AG09309 (cell line): ENCODE results near the gene ABLIM1.

ENCODE experiments used
- DNase-seq: peaks from one replicate; pipeline ENCODE4 v3.0.0-alpha.2; 2010; ENCODE audit warnings: low read depth
- H3K4me3 ChIP-seq: 2 replicates; pipeline ENCODE4 v1.5.1; 2011; ENCODE audit warnings: mild to moderate bottlenecking, low read depth, low read length, moderate library complexity; ENCODE audit not compliant: control insufficient read depth
- CTCF ChIP-seq: IDR thresholded peaks from 2 replicates; pipeline ENCODE4 v1.5.1; 2011; ENCODE audit warnings: mild to moderate bottlenecking, low read depth, low read length, inconsistent platforms; ENCODE audit not compliant: insufficient read depth, control insufficient read depth; ENCODE audit errors: missing control alignments

The ABLIM1 gene

DNA sequence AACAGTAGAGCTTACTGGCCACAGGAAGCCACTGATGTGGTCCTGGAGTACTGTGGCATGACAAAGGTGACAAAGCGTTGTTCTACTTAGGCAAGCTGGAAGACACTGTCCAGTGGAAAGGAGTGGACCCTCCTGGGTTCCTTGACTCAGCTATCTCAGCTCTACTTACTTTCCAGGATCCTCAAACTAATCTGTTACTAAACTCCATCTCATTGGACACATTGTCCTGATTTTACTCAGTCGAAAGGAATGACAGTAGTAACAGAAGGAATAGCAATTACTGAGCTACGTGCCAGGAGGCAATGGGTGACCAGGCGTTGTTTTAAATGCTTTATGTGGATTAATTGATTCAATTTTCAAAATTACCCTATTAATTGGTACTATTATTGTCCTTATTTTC is 41.6 kb downstream of the ABLIM1 start:
- TF ChIP-seq CTCF: no peak
- DNase-seq: no peak
- no peak overlapping the region for H3K4me3 ChIP-seq

DNA sequence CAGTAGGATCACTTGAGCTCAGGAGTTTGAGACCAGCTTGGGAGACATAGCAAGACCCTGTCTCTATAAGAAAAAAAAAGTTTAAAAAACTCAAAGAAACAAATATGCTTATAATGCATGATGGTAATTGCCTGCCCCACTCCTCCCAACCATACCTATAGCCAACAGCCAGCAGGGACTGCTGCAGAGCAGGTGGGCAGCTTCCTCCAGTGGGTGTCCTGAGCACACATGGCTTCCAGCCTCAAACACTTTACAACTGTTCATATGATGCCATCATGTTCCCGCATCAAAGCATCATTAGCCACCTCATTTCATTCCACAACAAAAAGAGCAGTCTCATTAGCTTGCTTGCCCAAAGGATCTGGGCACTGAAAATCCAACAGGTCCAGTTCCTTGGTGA is 42.0 kb downstream of the ABLIM1 start:
- TF ChIP-seq CTCF: no peak
- DNase-seq: no peak
- no peak overlapping the region for H3K4me3 ChIP-seq

GRCh38 chr10:114615600-114616007 is 42.5 kb downstream of the ABLIM1 start:
- H3K4me3 ChIP-seq: no peak overlapping the region
- TF ChIP-seq CTCF: no peak
- no peak for DNase-seq

GRCh38 chr10:114613237-114613979 is 44.7 kb downstream of the ABLIM1 start:
- no peak for DNase-seq
- TF ChIP-seq CTCF: no peak
- no peak overlapping the region for H3K4me3 ChIP-seq

DNA sequence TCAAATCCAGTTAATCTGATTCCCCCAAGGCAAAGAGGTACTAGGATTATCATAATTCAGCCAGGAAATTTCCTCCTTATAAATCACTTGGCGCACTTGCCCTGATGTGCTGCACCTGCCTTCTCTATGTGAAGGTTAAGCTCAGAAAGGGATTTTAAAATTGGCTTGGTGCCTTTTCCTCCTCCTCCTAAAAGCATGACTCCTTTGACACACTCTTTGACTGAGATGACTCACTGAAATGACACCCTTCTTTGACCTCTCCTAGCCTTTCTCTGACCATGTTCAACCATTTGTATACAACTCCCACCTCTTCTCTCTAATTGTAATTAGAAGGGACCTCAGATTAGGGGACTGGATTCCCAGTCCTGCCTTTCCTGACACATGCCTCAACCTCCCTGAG is 46.5 kb downstream of the ABLIM1 start:
- TF ChIP-seq CTCF: no peak
- no peak overlapping the region for H3K4me3 ChIP-seq
- DNase-seq: no peak

DNA sequence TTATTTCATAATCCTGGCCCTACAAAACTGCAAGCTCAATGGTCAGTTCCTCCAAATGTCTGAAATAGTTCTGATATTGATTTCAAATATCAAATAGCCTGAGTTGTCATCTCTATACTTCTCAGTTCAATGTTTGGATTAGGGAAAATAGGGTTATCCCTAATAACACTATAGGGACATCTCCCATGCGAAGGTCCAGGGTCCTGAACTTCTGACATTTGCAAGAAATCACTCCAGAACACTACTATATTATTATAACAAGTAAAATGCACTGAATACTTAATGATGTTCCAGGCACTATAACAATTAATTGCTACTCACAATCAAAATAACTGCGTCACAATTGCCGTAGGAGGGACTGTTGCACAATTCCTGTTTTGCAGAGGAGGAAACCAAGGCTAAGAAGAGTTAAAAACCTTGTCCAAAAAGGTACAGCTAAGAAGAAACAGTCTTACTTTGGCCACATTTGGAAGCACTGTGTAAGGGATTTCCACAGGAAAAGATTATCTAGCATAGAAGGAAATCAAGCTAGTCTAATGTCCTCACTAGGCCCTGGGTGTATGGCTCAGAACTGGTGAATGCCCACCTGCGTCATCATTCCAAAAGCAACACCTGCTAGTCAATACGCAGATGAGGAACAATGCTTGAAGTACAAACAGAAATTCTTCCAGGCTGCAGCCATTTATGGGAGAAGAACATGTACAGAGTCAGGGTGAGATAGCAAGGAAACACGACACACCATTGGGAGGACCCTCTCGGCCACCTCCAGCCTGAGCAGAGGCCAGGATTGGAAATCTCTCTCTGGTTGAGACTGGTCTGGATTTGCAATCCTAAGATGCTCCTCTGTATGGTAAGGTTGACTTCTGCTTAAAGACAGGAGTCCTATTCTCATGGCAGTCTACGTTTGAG is 48.3 kb downstream of the ABLIM1 start:
- no peak for TF ChIP-seq CTCF
- DNase-seq: no peak
- no peak overlapping the region for H3K4me3 ChIP-seq
